GM23338 (cell line): Measurements from ENCODE around the gene TDP2.

Source experiments
- CREB1 ChIP-seq: fragments of 250-450 bp; sonication (Bioruptor Pico); IDR thresholded peaks from 2 replicates; pipeline ENCODE4 v1.5.0; 2020; ENCODE audit warnings: low read depth, mild to moderate bottlenecking, moderate library complexity
- EZH2 ChIP-seq: fragments of 200-600 bp; sonication (generic); IDR thresholded peaks from one replicate; pipeline ENCODE4 v1.8.0; 2017; ENCODE audit warnings: antibody characterized with exemption, mild to moderate bottlenecking, low read depth; ENCODE audit not compliant: unreplicated experiment
- EZH2phosphoT487 ChIP-seq: fragments of 200-600 bp; sonication (generic); IDR thresholded peaks from one replicate; pipeline ENCODE4 v1.8.1; 2018; ENCODE audit warnings: antibody characterized with exemption; ENCODE audit not compliant: unreplicated experiment
- JUNB ChIP-seq: IDR thresholded peaks from one replicate; pipeline ENCODE4 v1.6.1; 2016; ENCODE audit warnings: antibody characterized with exemption; ENCODE audit not compliant: unreplicated experiment
- NANOG ChIP-seq: IDR thresholded peaks from 2 replicates; pipeline ENCODE4 v1.6.1; 2016; ENCODE audit warnings: antibody characterized with exemption, borderline replicate concordance
- POLR2AphosphoS5 ChIP-seq: IDR thresholded peaks from 2 replicates; pipeline ENCODE4 v1.6.1; 2016; ENCODE audit warnings: antibody characterized with exemption, low read depth
- STAT1 ChIP-seq: IDR thresholded peaks from one replicate; pipeline ENCODE4 v1.6.1; 2016; ENCODE audit warnings: antibody characterized with exemption; ENCODE audit not compliant: unreplicated experiment
- ZNF114 ChIP-seq: fragments of 250-450 bp; sonication (Bioruptor Pico); IDR thresholded peaks from 2 replicates; pipeline ENCODE4 v1.5.0; 2020; ENCODE audit warnings: mild to moderate bottlenecking, moderate library complexity
- ZNF331 ChIP-seq: fragments of 250-450 bp; sonication (Bioruptor Pico); IDR thresholded peaks from 2 replicates; pipeline ENCODE4 v1.5.0; 2020; ENCODE audit warnings: low read depth, mild to moderate bottlenecking, moderate library complexity
- ZNF462 ChIP-seq: fragments of 250-450 bp; sonication (Bioruptor Pico); IDR thresholded peaks from 2 replicates; pipeline ENCODE4 v1.5.0; 2020; ENCODE audit warnings: mild to moderate bottlenecking, moderate library complexity
- TF ChIP-seq, protein P1 (sequence below), 2 experiments: fragments of 200-600 bp in 1 of 2; sonication (generic) in 1 of 2; conservative IDR thresholded peaks; 2 replicates each; pipeline versions ENCODE4 v1.5.1 to v1.6.1; 2016 to 2017; ENCODE audit warnings: antibody characterized with exemption in 2 of 2, low read depth in 2 of 2, mild to moderate bottlenecking in 2 of 2, moderate library complexity in 1 of 2
- TF ChIP-seq, protein P2 (sequence below): IDR thresholded peaks from one replicate; pipeline ENCODE4 v1.6.1; 2018; ENCODE audit warnings: antibody characterized with exemption; ENCODE audit not compliant: unreplicated experiment
- TF ChIP-seq, protein P3 (sequence below): IDR thresholded peaks from 2 replicates; pipeline ENCODE4 v1.6.1; 2016; ENCODE audit warnings: antibody characterized with exemption

GRCh38 chr6:24636681-24637080 lies 30.0 kb downstream of the TDP2 start:
- TF ChIP-seq, protein P1, sequence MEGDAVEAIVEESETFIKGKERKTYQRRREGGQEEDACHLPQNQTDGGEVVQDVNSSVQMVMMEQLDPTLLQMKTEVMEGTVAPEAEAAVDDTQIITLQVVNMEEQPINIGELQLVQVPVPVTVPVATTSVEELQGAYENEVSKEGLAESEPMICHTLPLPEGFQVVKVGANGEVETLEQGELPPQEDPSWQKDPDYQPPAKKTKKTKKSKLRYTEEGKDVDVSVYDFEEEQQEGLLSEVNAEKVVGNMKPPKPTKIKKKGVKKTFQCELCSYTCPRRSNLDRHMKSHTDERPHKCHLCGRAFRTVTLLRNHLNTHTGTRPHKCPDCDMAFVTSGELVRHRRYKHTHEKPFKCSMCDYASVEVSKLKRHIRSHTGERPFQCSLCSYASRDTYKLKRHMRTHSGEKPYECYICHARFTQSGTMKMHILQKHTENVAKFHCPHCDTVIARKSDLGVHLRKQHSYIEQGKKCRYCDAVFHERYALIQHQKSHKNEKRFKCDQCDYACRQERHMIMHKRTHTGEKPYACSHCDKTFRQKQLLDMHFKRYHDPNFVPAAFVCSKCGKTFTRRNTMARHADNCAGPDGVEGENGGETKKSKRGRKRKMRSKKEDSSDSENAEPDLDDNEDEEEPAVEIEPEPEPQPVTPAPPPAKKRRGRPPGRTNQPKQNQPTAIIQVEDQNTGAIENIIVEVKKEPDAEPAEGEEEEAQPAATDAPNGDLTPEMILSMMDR (conservative IDR thresholded peaks at IDR 0.05; ENCODE audit: low read depth in 2 of 2), result no peak
- TF ChIP-seq ZNF331, result no peak
- no peak for TF ChIP-seq POLR2AphosphoS5
- no peak for TF ChIP-seq EZH2phosphoT487
- TF ChIP-seq EZH2, result no peak
- no peak for TF ChIP-seq JUNB
- no peak for TF ChIP-seq CREB1
- TF ChIP-seq, protein P2, sequence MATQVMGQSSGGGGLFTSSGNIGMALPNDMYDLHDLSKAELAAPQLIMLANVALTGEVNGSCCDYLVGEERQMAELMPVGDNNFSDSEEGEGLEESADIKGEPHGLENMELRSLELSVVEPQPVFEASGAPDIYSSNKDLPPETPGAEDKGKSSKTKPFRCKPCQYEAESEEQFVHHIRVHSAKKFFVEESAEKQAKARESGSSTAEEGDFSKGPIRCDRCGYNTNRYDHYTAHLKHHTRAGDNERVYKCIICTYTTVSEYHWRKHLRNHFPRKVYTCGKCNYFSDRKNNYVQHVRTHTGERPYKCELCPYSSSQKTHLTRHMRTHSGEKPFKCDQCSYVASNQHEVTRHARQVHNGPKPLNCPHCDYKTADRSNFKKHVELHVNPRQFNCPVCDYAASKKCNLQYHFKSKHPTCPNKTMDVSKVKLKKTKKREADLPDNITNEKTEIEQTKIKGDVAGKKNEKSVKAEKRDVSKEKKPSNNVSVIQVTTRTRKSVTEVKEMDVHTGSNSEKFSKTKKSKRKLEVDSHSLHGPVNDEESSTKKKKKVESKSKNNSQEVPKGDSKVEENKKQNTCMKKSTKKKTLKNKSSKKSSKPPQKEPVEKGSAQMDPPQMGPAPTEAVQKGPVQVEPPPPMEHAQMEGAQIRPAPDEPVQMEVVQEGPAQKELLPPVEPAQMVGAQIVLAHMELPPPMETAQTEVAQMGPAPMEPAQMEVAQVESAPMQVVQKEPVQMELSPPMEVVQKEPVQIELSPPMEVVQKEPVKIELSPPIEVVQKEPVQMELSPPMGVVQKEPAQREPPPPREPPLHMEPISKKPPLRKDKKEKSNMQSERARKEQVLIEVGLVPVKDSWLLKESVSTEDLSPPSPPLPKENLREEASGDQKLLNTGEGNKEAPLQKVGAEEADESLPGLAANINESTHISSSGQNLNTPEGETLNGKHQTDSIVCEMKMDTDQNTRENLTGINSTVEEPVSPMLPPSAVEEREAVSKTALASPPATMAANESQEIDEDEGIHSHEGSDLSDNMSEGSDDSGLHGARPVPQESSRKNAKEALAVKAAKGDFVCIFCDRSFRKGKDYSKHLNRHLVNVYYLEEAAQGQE, result no peak
- no peak for TF ChIP-seq ZNF114 (CRISPR knock-in tag)
- TF ChIP-seq, protein P3, sequence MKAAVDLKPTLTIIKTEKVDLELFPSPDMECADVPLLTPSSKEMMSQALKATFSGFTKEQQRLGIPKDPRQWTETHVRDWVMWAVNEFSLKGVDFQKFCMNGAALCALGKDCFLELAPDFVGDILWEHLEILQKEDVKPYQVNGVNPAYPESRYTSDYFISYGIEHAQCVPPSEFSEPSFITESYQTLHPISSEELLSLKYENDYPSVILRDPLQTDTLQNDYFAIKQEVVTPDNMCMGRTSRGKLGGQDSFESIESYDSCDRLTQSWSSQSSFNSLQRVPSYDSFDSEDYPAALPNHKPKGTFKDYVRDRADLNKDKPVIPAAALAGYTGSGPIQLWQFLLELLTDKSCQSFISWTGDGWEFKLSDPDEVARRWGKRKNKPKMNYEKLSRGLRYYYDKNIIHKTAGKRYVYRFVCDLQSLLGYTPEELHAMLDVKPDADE, result no peak
- TF ChIP-seq ZNF462 (CRISPR knock-in tag), result no peak
- TF ChIP-seq NANOG, result no peak
- no peak for TF ChIP-seq STAT1
